Ascending aorta (tissue), 2 donors: ENCODE measurements around the gene CCR9. TPM values are rescaled to one million over a fixed set of nuclear protein-coding genes. Genes with fewer than 3 reads are reported as not detected.

ENCODE experiments used
- DNase-seq, 2 donors: peaks; one replicate each; pipeline ENCODE4 v3.0.0-alpha.2; 2019; ENCODE audit warnings: low spot score in 2 of 2
- H3K27ac ChIP-seq, 2 donors: fragments of 200-600 bp; sonication (generic); one replicate each; pipeline ENCODE4 v1.5.1; 2016 to 2017; ENCODE audit warnings: mild to moderate bottlenecking in 1 of 2
- H3K27me3 ChIP-seq: fragments of 200-600 bp; sonication (generic); one replicate; pipeline ENCODE4 v1.5.1; 2017
- H3K36me3 ChIP-seq, 2 donors: fragments of 200-600 bp; sonication (generic); one replicate each; pipeline ENCODE4 v1.5.1; 2016
- H3K4me1 ChIP-seq, 2 donors: fragments of 200-600 bp; sonication (generic); one replicate each; pipeline ENCODE4 v1.5.1; 2016 to 2017; ENCODE audit warnings: mild to moderate bottlenecking in 1 of 2
- H3K4me3 ChIP-seq, 2 donors: fragments of 200-600 bp; sonication (generic); one replicate each; pipeline ENCODE4 v1.5.1; 2016 to 2017; ENCODE audit warnings: mild to moderate bottlenecking in 1 of 2
- H3K9me3 ChIP-seq, 2 donors: fragments of 200-600 bp; sonication (generic); one replicate each; pipeline ENCODE4 v1.5.1; 2016
- CTCF ChIP-seq, 3 experiments: fragments of 200-600 bp in 2 of 3; fragments of 450-650 bp in 1 of 3; sonication (generic) in 2 of 3; IDR thresholded peaks; one replicate each; pipeline ENCODE4 v1.5.1; 2016 to 2019; ENCODE audit warnings: antibody characterized with exemption in 3 of 3, mild to moderate bottlenecking in 1 of 3, moderate library complexity in 1 of 3
- intact Hi-C: fragments of 100-400 bp; cut with DNase I; formaldehyde crosslinking; loops from one replicate; pipeline ENCODE4 v1.15.1; 2023
- total RNA-seq: library from RNA; depleted of rRNA; stranded (reverse); fragments of >200 nt; gene quantifications from one replicate; pipeline ENCODE4 v1.1.0, GENCODE V29; 2016

Gene CCR9
- total RNA-seq, 1 donor from 2014 or later: not detected

GRCh38 chr3:45950131-45950530 is 63.8 kb downstream of the CCR9 start:
- peak overlapping the region; percentile 37 to 64 for H3K27ac ChIP-seq

GRCh38 chr3:45950686-45951600 is 64.6 kb downstream of the CCR9 start:
- Histone ChIP-seq H3K9me3 (no peaks in the 10 kb centered on the region), H3K4me3 (no peak overlapping the region), H3K36me3 (peaks cover 76 to 91% of the 10 kb centered on the region in 2 donors), H3K27me3 (no peaks in the 10 kb centered on the region), H3K27ac (peak overlapping the region; percentile 37 to 64), H3K4me1 (peaks cover 0 to 4% of the 10 kb centered on the region in 2 donors)
- intact Hi-C loops: no loop called here
- DNase-seq: no peak
- TF ChIP-seq CTCF (IDR thresholded peaks at IDR 0.05): no peak

More at GRCh38 chr3:45950131-45950530, 63.8 kb downstream of the CCR9 start:
- intact Hi-C loops: no loop called here
- peaks cover 0 to 4% of the 10 kb centered on the region in 2 donors for H3K4me1 ChIP-seq
- peaks cover 72 to 91% of the 10 kb centered on the region in 2 donors for H3K36me3 ChIP-seq
- no peak overlapping the region for H3K4me3 ChIP-seq
- no peak for TF ChIP-seq CTCF (IDR thresholded peaks at IDR 0.05)
- H3K27me3 ChIP-seq: no peaks in the 10 kb centered on the region
- DNase-seq: no peak
- H3K9me3 ChIP-seq: no peaks in the 10 kb centered on the region

GRCh38 chr3:45951946-45952345 is 65.6 kb downstream of the CCR9 start:
- no peak for DNase-seq
- H3K4me1 ChIP-seq: peaks cover 0 to 4% of the 10 kb centered on the region in 2 donors
- H3K9me3 ChIP-seq: no peaks in the 10 kb centered on the region
- no peaks in the 10 kb centered on the region for H3K27me3 ChIP-seq
- H3K4me3 ChIP-seq: no peak overlapping the region
- peaks cover 71 to 90% of the 10 kb centered on the region in 2 donors for H3K36me3 ChIP-seq
- intact Hi-C loops: no loop called here
- TF ChIP-seq CTCF (IDR thresholded peaks at IDR 0.05): no peak
- H3K27ac ChIP-seq: peak overlapping the region; percentile 37 to 64

- no peak overlapping the region for H3K27ac ChIP-seq
- peaks cover 66 to 87% of the 10 kb centered on the region in 2 donors for H3K36me3 ChIP-seq
- H3K4me1 ChIP-seq: peaks cover 0 to 4% of the 10 kb centered on the region in 2 donors
- H3K4me3 ChIP-seq: no peak overlapping the region
- no peaks in the 10 kb centered on the region for H3K9me3 ChIP-seq
- no peak for TF ChIP-seq CTCF (IDR thresholded peaks at IDR 0.05)
- intact Hi-C loops: no loop called here
- no peak for DNase-seq
- no peaks in the 10 kb centered on the region for H3K27me3 ChIP-seq
Observed at GRCh38 chr3:45952456-45952855, 66.1 kb downstream of the CCR9 start.

Other genes starting within 250 kb of the CCR9 start
- gene SACM1L, start 197.1 kb upstream of the CCR9 start, total RNA-seq: 7.2 TPM
- gene SLC6A20, start 90.0 kb upstream of the CCR9 start, total RNA-seq: not detected
- 6.7 TPM for gene LZTFL1, start 44.4 kb upstream of the CCR9 start, total RNA-seq
- gene CXCR6, start 56.9 kb downstream of the CCR9 start, total RNA-seq: 2.1 TPM
- 56.2 TPM for gene FYCO1, start 109.3 kb downstream of the CCR9 start, total RNA-seq
- gene XCR1, start 140.9 kb downstream of the CCR9 start, total RNA-seq: not detected